OCI-LY7 (cell line): ENCODE data around the gene JCHAIN.

Experiments
- CTCF ChIP-seq: fragments of 200-600 bp; sonication (generic); conservative IDR thresholded peaks from 2 replicates; pipeline ENCODE4 v1.5.1; 2014; ENCODE audit warnings: mild to moderate bottlenecking, antibody characterized with exemption, low read length, moderate library complexity, mixed read lengths
- EZH2phosphoT487 ChIP-seq: fragments of 200-600 bp; sonication (generic); IDR thresholded peaks from 2 replicates; pipeline ENCODE4 v1.6.1; 2018; ENCODE audit warnings: low read depth, borderline replicate concordance, mild to moderate bottlenecking, mixed run types, antibody characterized with exemption, low read length, moderate library complexity, mixed read lengths

- TF ChIP-seq CTCF = peak; percentile 71
- no peak for TF ChIP-seq EZH2phosphoT487
Observed at GRCh38 chr4:70704215-70704930, 38.1 kb upstream of the JCHAIN start.
